ENCODE results near the gene NEDD4L. TPM values are rescaled to one million over a fixed set of nuclear protein-coding genes. Genes with fewer than 3 reads are reported as not detected.

The NEDD4L gene
- polyA plus RNA-seq, 1 donor (not counting 4 experiments of a cell fraction or from before 2014, with no cell fraction given), result 52.6 TPM

GRCh38 chr18:58135183-58135641 lies 91.2 kb downstream of the NEDD4L start:
- no peak overlapping the region for H3K4me2 ChIP-seq (ENCODE audit: control insufficient read depth, extremely low read depth, insufficient read depth, low read depth, low read length)
- H3K9me1 ChIP-seq (ENCODE audit: control insufficient read depth, extremely low read depth, insufficient read depth, low read length), result peaks cover 4% of the 10 kb centered on the region
- no peak overlapping the region for H3K9ac ChIP-seq (ENCODE audit: control insufficient read depth, extremely low read depth, insufficient read depth, low read length)
- H3K27ac ChIP-seq (ENCODE audit: control insufficient read depth, insufficient read depth, low read length), result no peak overlapping the region
- H3K36me3 ChIP-seq (ENCODE audit: control insufficient read depth in 2 of 2, extremely low read depth in 1 of 2, insufficient read depth in 2 of 2, low read length in 2 of 2), result no peaks in the 10 kb centered on the region
- H2AFZ ChIP-seq (ENCODE audit: control insufficient read depth, low read length), result no peak overlapping the region
- H3K4me1 ChIP-seq (ENCODE audit: control insufficient read depth, extremely low read depth, insufficient read depth, low read length), result peaks cover 11% of the 10 kb centered on the region
- no peaks in the 10 kb centered on the region for H3K9me3 ChIP-seq (ENCODE audit: control insufficient read depth, low read depth, low read length)
- H3K4me3 ChIP-seq (ENCODE audit: control insufficient read depth in 2 of 3, extremely low read depth in 1 of 3, insufficient read depth in 2 of 3, low read depth in 1 of 3, low read length in 3 of 3), result no peak overlapping the region
- DNase-seq (ENCODE audit: low read depth, low spot score) (no peak), FAIRE-seq (no peak)
- dilution Hi-C loops (cut with MboI; ENCODE audit: extremely low pct_ligation_motif_present, low sequenced_read_pairs), result no loop called here
- TF ChIP-seq CTCF (optimal IDR thresholded peaks at IDR 0.05 in 1 of 3, IDR thresholded peaks at IDR 0.05 in 1 of 3, conservative IDR thresholded peaks at IDR 0.05 in 1 of 3; ENCODE audit: extremely low read depth in 1 of 3, insufficient read depth in 2 of 3, low read length in 3 of 3) (no peak), EZH2 (IDR thresholded peaks at IDR 0.05; ENCODE audit: low read length) (no peak)
- no peaks in the 10 kb centered on the region for H3K27me3 ChIP-seq (ENCODE audit: control insufficient read depth, extremely low read depth, insufficient read depth, low read length)
- peaks cover 7% of the 10 kb centered on the region for H3K79me2 ChIP-seq (ENCODE audit: control insufficient read depth, insufficient read depth, low read length)
- peaks cover 3% of the 10 kb centered on the region for H4K20me1 ChIP-seq (ENCODE audit: control insufficient read depth, extremely low read depth, insufficient read depth, low read length)

- Histone ChIP-seq H3K9me3 (ENCODE audit: control insufficient read depth, low read depth, low read length) (no peaks in the 10 kb centered on the region), H3K9me1 (ENCODE audit: control insufficient read depth, extremely low read depth, insufficient read depth, low read length) (peaks cover 4% of the 10 kb centered on the region), H3K27me3 (ENCODE audit: control insufficient read depth, extremely low read depth, insufficient read depth, low read length) (no peaks in the 10 kb centered on the region), H3K4me1 (ENCODE audit: control insufficient read depth, extremely low read depth, insufficient read depth, low read length) (peaks cover 11% of the 10 kb centered on the region), H3K4me3 (ENCODE audit: control insufficient read depth in 2 of 3, extremely low read depth in 1 of 3, insufficient read depth in 2 of 3, low read depth in 1 of 3, low read length in 3 of 3) (no peak overlapping the region), H3K4me2 (ENCODE audit: control insufficient read depth, extremely low read depth, insufficient read depth, low read depth, low read length) (peak overlapping the region; percentile 57), H3K36me3 (ENCODE audit: control insufficient read depth in 2 of 2, extremely low read depth in 1 of 2, insufficient read depth in 2 of 2, low read length in 2 of 2) (no peaks in the 10 kb centered on the region), H3K9ac (ENCODE audit: control insufficient read depth, extremely low read depth, insufficient read depth, low read length) (no peak overlapping the region), H3K27ac (ENCODE audit: control insufficient read depth, insufficient read depth, low read length) (no peak overlapping the region), H4K20me1 (ENCODE audit: control insufficient read depth, extremely low read depth, insufficient read depth, low read length) (peaks cover 3% of the 10 kb centered on the region), H2AFZ (ENCODE audit: control insufficient read depth, low read length) (no peak overlapping the region), H3K79me2 (ENCODE audit: control insufficient read depth, insufficient read depth, low read length) (peaks cover 11% of the 10 kb centered on the region)
- TF ChIP-seq CTCF (optimal IDR thresholded peaks at IDR 0.05 in 1 of 3, IDR thresholded peaks at IDR 0.05 in 1 of 3, conservative IDR thresholded peaks at IDR 0.05 in 1 of 3; ENCODE audit: extremely low read depth in 1 of 3, insufficient read depth in 2 of 3, low read length in 3 of 3), result peak; percentile 87 to 95 (median 87)
- no peak for TF ChIP-seq EZH2 (IDR thresholded peaks at IDR 0.05; ENCODE audit: low read length)
- dilution Hi-C loops (cut with MboI; ENCODE audit: extremely low pct_ligation_motif_present, low sequenced_read_pairs), result no loop called here
- DNase-seq (ENCODE audit: low read depth, low spot score) (peak; percentile 45), FAIRE-seq (peak; percentile 77)
Measured at GRCh38 chr18:58135701-58136331, 91.8 kb downstream of the NEDD4L start.

All from keratinocyte (primary cell).